H9 (cell line): ENCODE results near the gene NLRP5. TPM values are rescaled to one million over a fixed set of nuclear protein-coding genes. Genes with fewer than 3 reads are reported as not detected.

ENCODE experiments used
- DNase-seq: peaks from one replicate; pipeline ENCODE4 v3.0.0-alpha.2; 2017
- H2AFZ ChIP-seq: one replicate; pipeline ENCODE4 v1.6.1; 2013; ENCODE audit warnings: mild to moderate bottlenecking, low read length, control low read depth, moderate library complexity
- H2AK5ac ChIP-seq: 2 replicates; pipeline ENCODE4 v1.6.1; 2013; ENCODE audit warnings: low read length, control low read depth, mixed read lengths; ENCODE audit not compliant: insufficient read length
- H2BK120ac ChIP-seq: one replicate; pipeline ENCODE4 v1.6.1; 2013; ENCODE audit warnings: low read depth, mild to moderate bottlenecking, low read length, control low read depth, inconsistent platforms; ENCODE audit not compliant: poor library complexity, severe bottlenecking
- H2BK12ac ChIP-seq: 2 replicates; pipeline ENCODE4 v1.6.1; 2013; ENCODE audit warnings: low read length, control low read depth, mixed read lengths, low read depth; ENCODE audit not compliant: insufficient read length
- H2BK15ac ChIP-seq: 2 replicates; pipeline ENCODE4 v1.6.1; 2013; ENCODE audit warnings: low read depth, low read length, control low read depth
- H2BK20ac ChIP-seq: one replicate; pipeline ENCODE4 v1.6.1; 2013; ENCODE audit warnings: low read depth, mild to moderate bottlenecking, low read length, control low read depth, inconsistent platforms; ENCODE audit not compliant: poor library complexity, severe bottlenecking
- H2BK5ac ChIP-seq: 2 replicates; pipeline ENCODE4 v1.6.1; 2013; ENCODE audit warnings: low read length, control low read depth, mixed read lengths; ENCODE audit not compliant: insufficient read length
- H3K14ac ChIP-seq: 2 replicates; pipeline ENCODE4 v1.6.1; 2013; ENCODE audit warnings: low read length, control low read depth; ENCODE audit not compliant: insufficient read depth
- H3K18ac ChIP-seq: 2 replicates; pipeline ENCODE4 v1.6.1; 2013; ENCODE audit warnings: low read depth, mild to moderate bottlenecking, mixed read lengths, low read length, control low read depth; ENCODE audit not compliant: insufficient read length
- H3K23ac ChIP-seq: 2 replicates; pipeline ENCODE4 v1.6.1; 2013; ENCODE audit warnings: low read length, control low read depth, mixed read lengths, low read depth; ENCODE audit not compliant: insufficient read length
- H3K23me2 ChIP-seq: 2 replicates; pipeline ENCODE4 v1.6.1; 2013; ENCODE audit warnings: low read depth, mild to moderate bottlenecking, mixed read lengths, low read length, control low read depth; ENCODE audit not compliant: insufficient read length, poor library complexity, severe bottlenecking
- H3K27ac ChIP-seq: 2 replicates; pipeline ENCODE4 v1.5.1; 2013; ENCODE audit warnings: low read length, control low read depth, mixed read lengths, low read depth; ENCODE audit not compliant: insufficient read length
- H3K27me3 ChIP-seq: 2 replicates; pipeline ENCODE4 v1.6.1; 2013; ENCODE audit warnings: low read length, control low read depth, inconsistent platforms; ENCODE audit not compliant: insufficient read depth
- H3K4ac ChIP-seq: 2 replicates; pipeline ENCODE4 v1.6.1; 2013; ENCODE audit warnings: low read depth, mild to moderate bottlenecking, control low read depth, inconsistent platforms, low read length, moderate library complexity
- H3K4me1 ChIP-seq: 2 replicates; pipeline ENCODE4 v1.6.1; 2013; ENCODE audit warnings: low read length, control low read depth, inconsistent platforms; ENCODE audit not compliant: insufficient read depth
- H3K4me2 ChIP-seq: 2 replicates; pipeline ENCODE4 v1.6.1; 2013; ENCODE audit warnings: low read length, control low read depth, mixed read lengths; ENCODE audit not compliant: insufficient read length, insufficient read depth
- H3K56ac ChIP-seq: 2 replicates; pipeline ENCODE4 v1.6.1; 2013; ENCODE audit warnings: low read depth, mild to moderate bottlenecking, mixed read lengths, low read length, control low read depth; ENCODE audit not compliant: insufficient read length
- H3K79me1 ChIP-seq: 2 replicates; pipeline ENCODE4 v1.6.1; 2013; ENCODE audit warnings: low read depth, mild to moderate bottlenecking, moderate library complexity, low read length, control low read depth, inconsistent platforms; ENCODE audit not compliant: insufficient read depth, poor library complexity, severe bottlenecking
- H3K79me2 ChIP-seq: 2 replicates; pipeline ENCODE4 v1.6.1; 2013; ENCODE audit warnings: low read length, control low read depth, inconsistent platforms; ENCODE audit not compliant: insufficient read depth
- H3K9ac ChIP-seq: 2 replicates; pipeline ENCODE4 v1.6.1; 2013; ENCODE audit warnings: low read length, control low read depth, mixed read lengths; ENCODE audit not compliant: insufficient read length; ENCODE audit errors: extremely low read depth
- H3K9me3 ChIP-seq: one replicate; pipeline ENCODE4 v1.6.1; 2013; ENCODE audit warnings: low read depth, low read length, inconsistent platforms; ENCODE audit not compliant: control insufficient read depth
- H3T11ph ChIP-seq: one replicate; pipeline ENCODE4 v1.6.1; 2013; ENCODE audit warnings: mild to moderate bottlenecking, low read length, control low read depth, inconsistent platforms
- H4K20me1 ChIP-seq: one replicate; pipeline ENCODE4 v1.6.1; 2013; ENCODE audit not compliant: control insufficient read depth, insufficient read length, insufficient read depth
- H4K5ac ChIP-seq: 2 replicates; pipeline ENCODE4 v1.6.1; 2013; ENCODE audit warnings: low read depth, mild to moderate bottlenecking, mixed read lengths, low read length, control low read depth; ENCODE audit not compliant: insufficient read length
- H4K8ac ChIP-seq: replicated peaks from 2 replicates; pipeline ENCODE4 v1.6.1; 2013; ENCODE audit warnings: low read length, control low read depth, mixed read lengths, low read depth; ENCODE audit not compliant: insufficient read length
- H4K91ac ChIP-seq: 2 replicates; pipeline ENCODE4 v1.6.1; 2013; ENCODE audit warnings: low read depth, mild to moderate bottlenecking, moderate library complexity, mixed read lengths, low read length, control low read depth; ENCODE audit not compliant: insufficient read length
- H3K27ac Mint-ChIP-seq, 3 experiments: 2 replicates in 2 of 3; 3 replicates in 1 of 3; pipeline ENCODE4 v1.8.0; 2020 to 2021; ENCODE audit warnings: mixed read lengths in 3 of 3, mild to moderate bottlenecking in 1 of 3, moderate library complexity in 1 of 3
- H3K27me3 Mint-ChIP-seq: 2 replicates; pipeline ENCODE4 v1.8.0; 2021; ENCODE audit warnings: low read depth, mild to moderate bottlenecking, moderate library complexity, mixed read lengths
- H3K36me3 Mint-ChIP-seq, 3 experiments: 2 replicates in 2 of 3; 3 replicates in 1 of 3; pipeline ENCODE4 v1.8.0; 2020 to 2021; ENCODE audit warnings: low read depth in 3 of 3, mixed read lengths in 3 of 3; ENCODE audit not compliant: insufficient read depth in 1 of 3
- H3K4me1 Mint-ChIP-seq, 2 experiments: 2 replicates each; pipeline ENCODE4 v1.8.0; 2020; ENCODE audit warnings: mixed read lengths in 2 of 2
- H3K4me3 Mint-ChIP-seq, 2 experiments: 2 replicates in 1 of 2; 3 replicates in 1 of 2; pipeline ENCODE4 v1.8.0; 2020 to 2021; ENCODE audit warnings: mild to moderate bottlenecking in 2 of 2, mixed read lengths in 2 of 2, moderate library complexity in 1 of 2
- H3K9me3 Mint-ChIP-seq, 2 experiments: 2 replicates in 1 of 2; 3 replicates in 1 of 2; pipeline ENCODE4 v1.8.0; 2020; ENCODE audit warnings: mild to moderate bottlenecking in 2 of 2, mixed read lengths in 2 of 2, moderate library complexity in 1 of 2
- CTCF ChIP-seq: fragments of 200-600 bp; sonication (generic); conservative IDR thresholded peaks from 3 replicates; pipeline ENCODE4 v1.8.0; 2021; ENCODE audit warnings: antibody characterized with exemption, mild to moderate bottlenecking
- WGBS: extraction: QIAGEN DNeasy Blood & Tissue Kit; methylation state at CpG from one replicate; pipeline ENCODE4 v1.1.7; 2013; ENCODE audit warnings: missing lambda C conversion rate, low lambda C conversion rate, mixed read lengths; ENCODE audit not compliant: insufficient read length; ENCODE audit errors: extremely low coverage; 5-methylcytosine and 5-hydroxymethylcytosine counted together
- total RNA-seq: library from RNA; stranded (reverse); gene quantifications from 2 replicates; pipeline ENCODE4 v1.2.1, GENCODE V29; 2021

NLRP5 gene
- total RNA-seq, 1 experiment from 2014 or later: not detected

- no peak overlapping the region for H3K9ac ChIP-seq
- no peak overlapping the region for H2BK20ac ChIP-seq
- no peak overlapping the region for H3T11ph ChIP-seq
- peaks cover 18 to 41% (median 31%) of the 10 kb centered on the region in 3 experiments for H3K36me3 Mint-ChIP-seq
- no peak for DNase-seq
- no peaks in the 10 kb centered on the region for H3K9me3 Mint-ChIP-seq
- H3K23me2 ChIP-seq: no peaks in the 10 kb centered on the region
- no peak overlapping the region for H3K56ac ChIP-seq
- H3K4me2 ChIP-seq: no peak overlapping the region
- H4K91ac ChIP-seq: no peak overlapping the region
- no peak overlapping the region for H3K27ac ChIP-seq
- H3K27me3 ChIP-seq: no peaks in the 10 kb centered on the region
- H3K27ac Mint-ChIP-seq: no peak overlapping the region; a peak in 1 of 7 replicates
- peaks cover 16 to 20% of the 10 kb centered on the region in 2 experiments for H3K4me1 Mint-ChIP-seq
- H2AFZ ChIP-seq: no peak overlapping the region
- peaks cover 2% of the 10 kb centered on the region for H4K20me1 ChIP-seq
- H3K79me2 ChIP-seq: peaks cover 18% of the 10 kb centered on the region; the same call in 1 of the 2 replicates
- H3K4me1 ChIP-seq: no peaks in the 10 kb centered on the region
- no peak overlapping the region for H3K4ac ChIP-seq
- no peak overlapping the region for H2AK5ac ChIP-seq
- no peak overlapping the region for H2BK15ac ChIP-seq
- H4K5ac ChIP-seq: no peak overlapping the region
- TF ChIP-seq CTCF: no peak
- H3K18ac ChIP-seq: no peak overlapping the region
- H4K8ac ChIP-seq: no peak overlapping the region
- no peak overlapping the region for H3K23ac ChIP-seq
- WGBS: no CpG with 5 or more reads among the region's 34 CpGs
- no peaks in the 10 kb centered on the region for H3K27me3 Mint-ChIP-seq
- no peaks in the 10 kb centered on the region for H3K9me3 ChIP-seq
- H2BK5ac ChIP-seq: no peak overlapping the region
- no peak overlapping the region for H2BK12ac ChIP-seq
- no peak overlapping the region for H2BK120ac ChIP-seq
- H3K14ac ChIP-seq: no peak overlapping the region
- H3K79me1 ChIP-seq: no peaks in the 10 kb centered on the region
- H3K4me3 Mint-ChIP-seq: no peak overlapping the region
Measured at GRCh38 chr19:56101746-56102535, 115.4 kb downstream of the NLRP5 start.
